Endothelial cell of umbilical vein (primary cell): Measurements from ENCODE around the gene HDAC4. TPM values are rescaled to one million over a fixed set of nuclear protein-coding genes. Genes with fewer than 3 reads are reported as not detected.

Source experiments
- BruUV-seq: library from RNA; stranded (reverse); fragments of 400-500 nt; replicated peaks from 2 replicates; lab custom pipeline; 2021; lab: Mats Ljungman, UMichigan
- CTCF ChIA-PET: fragments of 300-600, 350-600 bp; sonication (Branson Sonifier 250); formaldehyde crosslinking; loops from one replicate; lab custom pipeline; 2021; ENCODE audit warnings: antibody characterized with exemption, inconsistent platforms; lab: Charles Lee
- POLR2A ChIA-PET: fragments of 300-600, 350-600 bp; sonication (Branson Sonifier 250); formaldehyde crosslinking; loops from one replicate; lab custom pipeline; 2021; ENCODE audit warnings: antibody characterized with exemption, inconsistent platforms; lab: Charles Lee
- DNase-seq: peaks from one replicate; pipeline ENCODE4 v3.0.0-alpha.2; 2011; ENCODE audit warnings: low read depth, low spot score
- FAIRE-seq: peaks from 2 replicates; lab custom pipeline; 2011; peaks lifted over from hg19 to GRCh38; lab: Jason Lieb, UNC
- H2AFZ ChIP-seq: 2 replicates; pipeline ENCODE4 v1.6.0; 2012; ENCODE audit warnings: low read depth, low read length, control low read depth, inconsistent platforms
- H3K27ac ChIP-seq: 2 replicates; pipeline ENCODE4 v1.5.1; 2011; ENCODE audit warnings: low read depth, mild to moderate bottlenecking, control low read depth, low read length, moderate library complexity; ENCODE audit not compliant: insufficient read depth
- H3K27me3 ChIP-seq, 2 experiments: 2 replicates each; pipeline versions ENCODE4 v1.6.0 to v1.6.1; 2011; ENCODE audit warnings: low read length in 2 of 2, mixed read lengths in 1 of 2; ENCODE audit not compliant: control insufficient read depth in 2 of 2, insufficient read depth in 2 of 2
- H3K36me3 ChIP-seq, 2 experiments: 2 replicates in 1 of 2; 3 replicates in 1 of 2; pipeline ENCODE4 v1.5.1; 2011; ENCODE audit warnings: low read length in 2 of 2, mild to moderate bottlenecking in 1 of 2, moderate library complexity in 1 of 2; ENCODE audit not compliant: control insufficient read depth in 2 of 2, insufficient read depth in 2 of 2; ENCODE audit errors: extremely low read depth in 1 of 2
- H3K4me1 ChIP-seq: 3 replicates; pipeline ENCODE4 v1.5.1; 2011; ENCODE audit warnings: mild to moderate bottlenecking, low read length; ENCODE audit not compliant: control insufficient read depth, insufficient read depth; ENCODE audit errors: extremely low read depth
- H3K4me2 ChIP-seq: 2 replicates; pipeline ENCODE4 v1.6.1; 2011; ENCODE audit warnings: low read length, control low read depth, mixed read lengths; ENCODE audit not compliant: insufficient read depth
- H3K4me3 ChIP-seq, 3 experiments: fragments of 200-600 bp in 1 of 3; sonication (generic), shearing (Covaris generic) in 1 of 3; replicated peaks in 1 of 3; 2 replicates each; pipeline ENCODE4 v1.5.1; 2011 to 2016; ENCODE audit warnings: control low read depth in 3 of 3, low read length in 3 of 3, mild to moderate bottlenecking in 2 of 3, inconsistent platforms in 1 of 3, low read depth in 1 of 3, moderate library complexity in 1 of 3; ENCODE audit not compliant: insufficient read depth in 1 of 3
- H3K79me2 ChIP-seq: 2 replicates; pipeline ENCODE4 v1.6.0; 2012; ENCODE audit warnings: low read length, inconsistent platforms; ENCODE audit not compliant: control insufficient read depth, insufficient read depth
- H3K9ac ChIP-seq: replicated peaks from 2 replicates; pipeline ENCODE3; 2011; ENCODE audit warnings: low read length, control low read depth; ENCODE audit not compliant: insufficient read depth; ENCODE audit errors: extremely low read depth
- H3K9me1 ChIP-seq: replicated peaks from 3 replicates; pipeline ENCODE4 v1.6.0; 2011; ENCODE audit warnings: mild to moderate bottlenecking, low read length; ENCODE audit not compliant: control insufficient read depth, insufficient read depth; ENCODE audit errors: extremely low read depth
- H3K9me3 ChIP-seq: replicated peaks from 2 replicates; pipeline ENCODE4 v1.5.1; 2012; ENCODE audit warnings: low read length, inconsistent platforms; ENCODE audit not compliant: control insufficient read depth, insufficient read depth
- H4K20me1 ChIP-seq: replicated peaks from 2 replicates; pipeline ENCODE3; 2011; ENCODE audit warnings: mild to moderate bottlenecking, low read length; ENCODE audit not compliant: control insufficient read depth, insufficient read depth; ENCODE audit errors: extremely low read depth
- EZH2 ChIP-seq: IDR thresholded peaks from 2 replicates; pipeline ENCODE4 v1.6.1; 2012; ENCODE audit warnings: borderline replicate concordance, low read depth, mild to moderate bottlenecking, moderate library complexity, low read length, inconsistent platforms; ENCODE audit not compliant: severe bottlenecking
- FOS ChIP-seq: IDR thresholded peaks from 2 replicates; pipeline ENCODE4 v1.6.1; 2011; ENCODE audit warnings: mild to moderate bottlenecking, low read length, moderate library complexity, borderline replicate concordance; ENCODE audit not compliant: insufficient read depth
- GATA2 ChIP-seq: IDR thresholded peaks from 2 replicates; pipeline ENCODE4 v1.7.0; 2011; ENCODE audit warnings: low read depth, mild to moderate bottlenecking, moderate library complexity, mixed read lengths, low read length; ENCODE audit not compliant: insufficient read length, insufficient read depth
- JUN ChIP-seq: IDR thresholded peaks from 2 replicates; pipeline ENCODE4 v1.6.1; 2011; ENCODE audit warnings: borderline replicate concordance, low read depth; ENCODE audit not compliant: insufficient read length, insufficient read depth
- MYC ChIP-seq: IDR thresholded peaks from one replicate; pipeline ENCODE4 v1.6.1; 2011; ENCODE audit warnings: mild to moderate bottlenecking, low read depth, low read length
- POLR2A ChIP-seq: IDR thresholded peaks from 2 replicates; pipeline ENCODE4 v1.6.1; 2012; ENCODE audit warnings: low read depth, mild to moderate bottlenecking, control low read depth, low read length
- POLR2AphosphoS5 ChIP-seq: IDR thresholded peaks from 2 replicates; pipeline ENCODE4 v1.6.1; 2012; ENCODE audit warnings: low read depth, mild to moderate bottlenecking, control low read depth, low read length, moderate library complexity; ENCODE audit not compliant: insufficient read depth
- dilution Hi-C: fragments of 300-500 bp; cut with MboI; formaldehyde crosslinking; loops from one replicate; pipeline ENCODE4 v1.15.0; 2019; ENCODE audit warnings: low sequenced_read_pairs; ENCODE audit not compliant: extremely low pct_ligation_motif_present
- intact Hi-C: fragments of 100-400 bp; cut with micrococcal nuclease; formaldehyde crosslinking; loops from one replicate; pipeline ENCODE4 v1.10.0; 2022
- polyA plus RNA-seq, 4 experiments: library from polyadenylated mRNA; depleted of rRNA in 3 of 4; stranded (reverse) in 3 of 4; unstranded in 1 of 4; fragments of >200 nt; gene quantifications; 2 replicates each; pipeline versions ENCODE4 v1.2.1 to v1.2.3, GENCODE V29; 2011 to 2012; ENCODE audit warnings: missing spikeins in 1 of 4
- total RNA-seq: library from RNA; stranded (reverse); gene quantifications from 2 replicates; pipeline ENCODE4 v1.2.3, GENCODE V29; 2021
- TF ChIP-seq, protein P1 (sequence below): IDR thresholded peaks from 2 replicates; pipeline ENCODE4 v1.6.1; 2011; ENCODE audit not compliant: insufficient read depth, insufficient read length
- TF ChIP-seq, protein P2 (sequence below), 2 donors: IDR thresholded peaks; 1 replicate in 1 of 2; 2 replicates in 1 of 2; pipeline ENCODE4 v1.5.1; 2011; ENCODE audit warnings: low read length in 2 of 2, mild to moderate bottlenecking in 2 of 2, moderate library complexity in 2 of 2, control low read depth in 1 of 2, inconsistent platforms in 1 of 2, low read depth in 1 of 2; ENCODE audit not compliant: insufficient read depth in 1 of 2; ENCODE audit errors: extremely low read depth in 1 of 2

HDAC4 gene
- total and polyA plus RNA-seq, 2 donors (not counting 3 experiments of a cell fraction or from before 2014, with no cell fraction given) = 13.4 to 33.0 TPM

DNA sequence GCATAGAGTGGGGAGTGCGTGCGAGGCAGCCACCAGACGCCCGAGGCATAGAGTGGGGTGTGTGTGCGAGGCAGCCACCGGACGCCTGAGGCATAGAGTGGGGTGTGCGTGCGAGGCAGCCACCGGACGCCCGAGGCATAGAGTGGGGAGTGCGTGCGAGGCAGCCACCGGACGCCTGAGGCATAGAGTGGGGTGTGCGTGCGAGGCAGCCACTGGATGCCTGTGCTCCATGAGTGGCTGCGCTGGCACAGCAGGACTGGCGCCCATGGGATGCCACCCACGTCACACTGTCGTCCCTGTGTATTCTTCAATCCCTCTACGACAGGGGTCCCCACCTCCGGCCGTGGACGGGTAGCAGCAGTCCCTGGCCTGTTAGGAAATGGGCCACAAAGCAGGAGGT, 221.9 kb downstream of the HDAC4 start:
- FAIRE-seq = no peak
- intact Hi-C loops (no loop called here), dilution Hi-C loops (no loop called here)
- peaks cover 0 to 2% of the 10 kb centered on the region in 2 experiments for H3K36me3 ChIP-seq
- H3K4me2 ChIP-seq = no peak overlapping the region
- no TSS peak for BruUV-seq
- no peak overlapping the region for H2AFZ ChIP-seq
- H3K27me3 ChIP-seq = no peaks in the 10 kb centered on the region
- DNase-seq = no peak
- no peak overlapping the region for H3K4me3 ChIP-seq
- H3K9me1 ChIP-seq = no peaks in the 10 kb centered on the region
- H3K27ac ChIP-seq = no peak overlapping the region
- TF ChIP-seq JUN = no peak
- TF ChIP-seq, protein P1, sequence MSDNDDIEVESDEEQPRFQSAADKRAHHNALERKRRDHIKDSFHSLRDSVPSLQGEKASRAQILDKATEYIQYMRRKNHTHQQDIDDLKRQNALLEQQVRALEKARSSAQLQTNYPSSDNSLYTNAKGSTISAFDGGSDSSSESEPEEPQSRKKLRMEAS = no peak
- no peak for TF ChIP-seq GATA2
- ChIA-PET POLR2A (no interaction called here), CTCF (no interaction called here)
- no peaks in the 10 kb centered on the region for H4K20me1 ChIP-seq
- no peaks in the 10 kb centered on the region for H3K9me3 ChIP-seq
- H3K79me2 ChIP-seq = no peaks in the 10 kb centered on the region
- no peak overlapping the region for H3K9ac ChIP-seq
- H3K4me1 ChIP-seq = no peaks in the 10 kb centered on the region

- no peaks in the 10 kb centered on the region for H4K20me1 ChIP-seq
- BruUV-seq = no TSS peak
- ChIA-PET CTCF (no interaction called here), POLR2A (no interaction called here)
- dilution Hi-C loops (no loop called here), intact Hi-C loops (no loop called here)
- no peaks in the 10 kb centered on the region for H3K9me1 ChIP-seq
- no peaks in the 10 kb centered on the region for H3K9me3 ChIP-seq
- TF ChIP-seq, protein P1 = no peak
- TF ChIP-seq MYC (no peak), GATA2 (no peak), POLR2AphosphoS5 (no peak), JUN (no peak), POLR2A (no peak), EZH2 (no peak), FOS (no peak)
- TF ChIP-seq, protein P2, sequence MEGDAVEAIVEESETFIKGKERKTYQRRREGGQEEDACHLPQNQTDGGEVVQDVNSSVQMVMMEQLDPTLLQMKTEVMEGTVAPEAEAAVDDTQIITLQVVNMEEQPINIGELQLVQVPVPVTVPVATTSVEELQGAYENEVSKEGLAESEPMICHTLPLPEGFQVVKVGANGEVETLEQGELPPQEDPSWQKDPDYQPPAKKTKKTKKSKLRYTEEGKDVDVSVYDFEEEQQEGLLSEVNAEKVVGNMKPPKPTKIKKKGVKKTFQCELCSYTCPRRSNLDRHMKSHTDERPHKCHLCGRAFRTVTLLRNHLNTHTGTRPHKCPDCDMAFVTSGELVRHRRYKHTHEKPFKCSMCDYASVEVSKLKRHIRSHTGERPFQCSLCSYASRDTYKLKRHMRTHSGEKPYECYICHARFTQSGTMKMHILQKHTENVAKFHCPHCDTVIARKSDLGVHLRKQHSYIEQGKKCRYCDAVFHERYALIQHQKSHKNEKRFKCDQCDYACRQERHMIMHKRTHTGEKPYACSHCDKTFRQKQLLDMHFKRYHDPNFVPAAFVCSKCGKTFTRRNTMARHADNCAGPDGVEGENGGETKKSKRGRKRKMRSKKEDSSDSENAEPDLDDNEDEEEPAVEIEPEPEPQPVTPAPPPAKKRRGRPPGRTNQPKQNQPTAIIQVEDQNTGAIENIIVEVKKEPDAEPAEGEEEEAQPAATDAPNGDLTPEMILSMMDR (IDR thresholded peaks at IDR 0.05; ENCODE audit: extremely low read depth in 1 of 2, insufficient read depth in 1 of 2, low read depth in 1 of 2, low read length in 2 of 2) = no peak
- H3K4me2 ChIP-seq = no peak overlapping the region
- H2AFZ ChIP-seq = no peak overlapping the region
- H3K4me1 ChIP-seq = no peaks in the 10 kb centered on the region
- DNase-seq (no peak), FAIRE-seq (no peak)
- no peak overlapping the region for H3K4me3 ChIP-seq
- no peaks in the 10 kb centered on the region for H3K79me2 ChIP-seq
- no peak overlapping the region for H3K9ac ChIP-seq
- no peak overlapping the region for H3K27ac ChIP-seq
- no peaks in the 10 kb centered on the region for H3K27me3 ChIP-seq
- H3K36me3 ChIP-seq = peaks cover 0 to 2% of the 10 kb centered on the region in 2 experiments
Observed at GRCh38 chr2:239178484-239178883, 222.3 kb downstream of the HDAC4 start.
